GM12892 (cell line): ENCODE results near the gene LRRC27.

Experiments used
- DNase-seq: peaks from one replicate; pipeline ENCODE4 v3.0.0; 2011; ENCODE audit not compliant: insufficient read length
- FAIRE-seq: peaks from 2 replicates; lab custom pipeline; 2011; peaks lifted over from hg19 to GRCh38; lab: Jason Lieb, UNC
- POLR2A ChIP-seq: IDR thresholded peaks from 2 replicates; pipeline ENCODE4 v1.6.1; 2011; ENCODE audit warnings: low read depth, low read length, control low read depth
- POLR2AphosphoS5 ChIP-seq: IDR thresholded peaks from 2 replicates; pipeline ENCODE4 v1.6.1; 2011; ENCODE audit warnings: low read depth, low read length, control low read depth
- TAF1 ChIP-seq: IDR thresholded peaks from 2 replicates; pipeline ENCODE4 v1.6.1; 2011; ENCODE audit warnings: low read depth, mild to moderate bottlenecking, control low read depth, low read length, borderline replicate concordance

Gene LRRC27

GRCh38 chr10:132361581-132362101 lies 29.6 kb downstream of the LRRC27 start:
- no peak for DNase-seq
- no peak for FAIRE-seq
- TF ChIP-seq TAF1 (no peak), POLR2A (no peak), POLR2AphosphoS5 (no peak)

DNA sequence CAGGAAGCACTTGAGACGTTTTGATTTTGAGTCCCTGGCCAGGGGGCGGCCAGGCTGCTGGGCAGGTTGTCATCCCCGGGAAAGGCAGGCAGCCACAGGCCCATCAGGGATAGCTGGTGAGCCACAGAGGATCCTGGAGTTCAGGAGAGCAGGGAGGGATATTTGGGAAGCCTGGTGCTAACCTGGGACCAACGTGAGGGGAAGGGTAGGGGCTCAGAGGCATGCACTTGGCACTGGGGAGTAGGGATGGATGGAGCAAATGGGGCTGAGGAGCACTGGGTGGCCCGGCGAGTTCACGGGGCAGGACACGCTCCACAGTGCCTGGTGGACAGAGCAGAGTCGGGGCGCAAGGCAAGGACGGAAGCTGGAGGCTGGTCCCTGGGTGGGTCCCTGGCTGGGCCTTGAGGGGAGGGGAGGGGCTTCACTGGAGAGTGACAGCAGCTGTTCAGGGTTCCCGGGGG lies 30.2 kb downstream of the LRRC27 start:
- FAIRE-seq (no peak), DNase-seq (no peak)
- no peak for TF ChIP-seq POLR2A
- TF ChIP-seq TAF1 = no peak
- TF ChIP-seq POLR2AphosphoS5 = no peak

GRCh38 chr10:132363376-132363775 lies 31.4 kb downstream of the LRRC27 start:
- FAIRE-seq (no peak), DNase-seq (no peak)
- TF ChIP-seq TAF1 (no peak), POLR2AphosphoS5 (no peak), POLR2A (no peak)

DNA sequence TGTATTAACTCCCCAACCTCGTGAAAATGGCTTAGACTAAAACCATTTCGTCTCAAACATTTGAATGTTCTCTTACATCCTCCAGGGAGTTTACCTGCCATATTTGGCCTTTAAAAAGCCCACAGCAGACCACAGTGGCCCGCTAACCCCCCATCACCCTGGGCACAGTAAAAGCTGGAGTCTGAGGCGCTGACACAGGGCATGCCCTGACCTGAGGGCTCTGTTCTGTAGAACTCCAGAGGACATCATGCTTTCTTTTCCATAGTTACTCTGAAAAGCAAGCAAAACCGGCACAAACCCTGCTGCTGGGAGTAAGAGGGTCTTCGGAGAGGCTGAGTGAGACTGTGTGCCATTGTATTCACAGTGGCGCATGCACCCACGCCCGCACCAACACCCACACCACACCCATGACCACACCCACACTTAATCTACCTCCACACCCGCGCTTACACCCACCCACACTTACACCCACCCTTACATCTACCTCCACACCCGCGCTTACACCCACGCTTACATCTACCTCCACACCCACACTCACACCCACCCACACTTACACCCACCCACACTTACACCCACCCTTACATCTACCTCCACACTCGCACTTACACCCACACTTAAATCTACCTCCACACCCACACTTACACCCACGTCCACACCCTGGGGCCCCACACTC lies 32.1 kb downstream of the LRRC27 start:
- TF ChIP-seq POLR2A = no peak
- no peak for TF ChIP-seq POLR2AphosphoS5
- no peak for TF ChIP-seq TAF1
- FAIRE-seq (peak; percentile 100), DNase-seq (no peak)

GRCh38 chr10:132364594-132364970 lies 32.6 kb downstream of the LRRC27 start:
- DNase-seq = no peak
- FAIRE-seq = no peak
- TF ChIP-seq TAF1 = no peak
- TF ChIP-seq POLR2AphosphoS5 = no peak
- no peak for TF ChIP-seq POLR2A

DNA sequence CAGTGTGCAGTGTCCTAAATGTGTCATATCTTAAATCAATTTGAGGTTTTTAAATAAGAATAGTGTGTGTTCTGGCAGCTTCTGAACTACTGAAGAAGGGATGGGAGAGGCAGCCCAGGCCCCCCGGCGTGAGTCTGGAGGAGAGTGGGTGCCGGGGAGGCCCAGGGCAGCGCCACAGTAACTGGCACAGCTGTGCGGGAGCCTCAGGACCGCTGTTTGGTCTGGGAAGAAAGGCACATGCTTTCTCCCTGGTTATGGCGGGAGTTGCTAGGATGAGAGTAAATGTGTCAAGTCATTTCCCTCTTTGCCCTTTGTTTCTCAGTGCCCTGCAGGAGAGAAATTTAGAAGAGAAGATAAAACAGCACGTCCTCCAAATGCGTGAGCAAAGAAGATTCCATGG lies 33.1 kb downstream of the LRRC27 start:
- DNase-seq = no peak
- TF ChIP-seq POLR2A = no peak
- no peak for TF ChIP-seq TAF1
- no peak for TF ChIP-seq POLR2AphosphoS5
- no peak for FAIRE-seq

DNA sequence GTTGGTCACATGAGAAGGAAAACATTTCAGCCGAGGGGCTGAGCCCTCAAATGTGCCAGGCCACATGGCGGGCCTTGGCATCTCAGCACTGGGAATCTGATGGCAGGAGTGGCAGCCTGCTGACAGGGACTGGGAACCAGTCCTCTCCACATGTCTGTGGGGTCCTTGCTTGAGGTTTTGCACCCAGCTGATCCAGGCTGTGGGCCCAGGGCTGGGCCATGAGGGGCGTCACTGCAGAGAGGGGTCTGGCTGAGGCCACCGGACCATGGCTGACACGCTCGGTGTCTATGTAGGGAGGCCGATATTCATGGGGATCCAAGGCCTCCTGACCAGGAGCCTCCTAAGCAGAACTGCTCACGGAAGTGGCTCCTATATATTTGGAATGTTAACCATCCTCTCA lies 34.0 kb downstream of the LRRC27 start:
- FAIRE-seq = no peak
- TF ChIP-seq POLR2A (no peak), TAF1 (no peak), POLR2AphosphoS5 (no peak)
- no peak for DNase-seq

DNA sequence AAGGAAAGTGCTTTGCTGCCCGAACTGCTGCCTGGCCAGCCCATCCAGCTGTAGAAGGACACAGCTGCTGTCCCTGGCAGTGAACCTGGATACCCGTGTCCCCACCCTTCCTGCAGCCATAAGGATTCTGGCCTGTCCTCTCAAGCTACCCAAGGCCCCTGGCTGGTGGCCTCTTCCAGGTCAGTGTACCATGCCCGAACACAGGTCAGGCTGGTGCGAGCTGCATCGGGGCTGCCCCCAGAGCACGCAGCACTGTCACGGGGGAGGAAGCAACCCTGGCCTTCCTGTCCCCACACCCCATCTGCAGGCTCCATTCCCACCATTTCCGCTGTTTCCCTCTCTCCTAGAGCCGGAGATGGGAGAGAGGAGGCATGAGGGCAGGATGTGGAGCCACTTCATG lies 34.5 kb downstream of the LRRC27 start:
- DNase-seq = no peak
- FAIRE-seq = no peak
- no peak for TF ChIP-seq POLR2AphosphoS5
- TF ChIP-seq POLR2A = no peak
- TF ChIP-seq TAF1 = no peak

DNA sequence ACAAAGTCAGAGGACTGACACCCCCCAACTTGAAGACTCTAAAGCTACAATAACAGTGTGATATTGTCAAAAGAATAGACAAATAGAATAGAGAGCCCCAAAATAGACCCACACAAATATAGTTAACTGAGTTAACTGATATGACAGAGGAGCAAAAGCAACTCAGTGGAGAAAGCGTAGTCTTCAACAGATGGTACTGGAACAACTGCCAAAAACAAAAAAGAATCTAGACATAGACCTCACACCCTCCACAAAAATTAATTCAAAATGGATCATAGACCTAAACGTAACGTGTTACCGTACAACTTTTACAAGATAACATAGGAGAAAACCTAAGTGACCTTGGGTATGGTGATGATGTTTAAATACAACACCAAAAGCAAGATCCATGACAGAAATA lies 36.4 kb downstream of the LRRC27 start:
- FAIRE-seq = no peak
- no peak for TF ChIP-seq POLR2AphosphoS5
- TF ChIP-seq POLR2A = no peak
- TF ChIP-seq TAF1 = no peak
- no peak for DNase-seq

GRCh38 chr10:132368881-132369635 lies 37.1 kb downstream of the LRRC27 start:
- FAIRE-seq (no peak), DNase-seq (no peak)
- no peak for TF ChIP-seq POLR2A
- TF ChIP-seq TAF1 = no peak
- TF ChIP-seq POLR2AphosphoS5 = no peak

- no peak for FAIRE-seq
Observed at GRCh38 chr10:132369636-132370185, 37.7 kb downstream of the LRRC27 start.

DNA sequence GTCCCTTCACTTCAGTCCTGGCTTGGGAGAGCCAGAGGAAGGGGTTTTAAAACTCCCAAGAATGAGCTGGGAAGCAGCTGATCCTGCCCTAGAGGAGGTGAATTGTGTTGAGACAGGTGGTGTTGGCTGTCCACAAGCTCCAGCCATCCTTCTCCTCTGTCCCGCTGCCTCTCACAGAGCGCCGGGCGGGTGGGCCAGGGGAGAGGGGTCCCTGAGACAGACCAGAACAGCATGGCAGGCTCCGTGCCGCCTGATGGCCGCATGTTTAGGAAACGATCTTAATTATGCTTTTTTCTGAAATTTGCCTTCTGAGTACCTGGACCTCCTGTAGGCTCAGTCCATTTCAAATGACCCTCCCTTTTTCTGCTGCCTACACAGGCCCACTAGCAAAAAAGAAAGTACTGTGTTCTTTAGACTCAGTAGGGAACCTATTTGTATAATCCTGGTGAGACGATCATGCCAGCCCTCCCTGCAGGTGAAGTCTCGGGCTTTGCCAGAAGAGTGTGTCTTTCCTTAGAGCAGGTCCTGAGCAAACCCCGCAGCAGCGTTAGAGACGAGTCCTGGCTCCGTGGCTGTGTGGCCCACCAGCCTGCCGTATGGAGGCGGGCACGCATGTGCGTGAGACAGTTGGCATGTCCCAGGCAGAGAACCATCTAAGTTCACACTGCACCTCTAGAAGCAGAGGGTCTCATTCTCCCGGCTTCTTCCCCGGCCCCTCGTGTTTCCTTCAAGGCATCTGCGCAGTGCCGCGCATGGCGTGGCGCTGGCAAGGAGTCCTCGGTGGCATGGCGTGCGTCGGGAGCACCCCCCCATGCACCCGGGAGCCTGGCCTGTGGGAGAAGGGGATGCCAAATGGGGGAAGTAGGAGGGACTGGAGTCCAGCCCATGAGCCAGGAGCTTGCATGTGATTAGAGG lies 38.7 kb downstream of the LRRC27 start:
- DNase-seq (no peak), FAIRE-seq (no peak)
- TF ChIP-seq POLR2AphosphoS5 (no peak), POLR2A (no peak), TAF1 (no peak)

More at GRCh38 chr10:132369636-132370185, 37.7 kb downstream of the LRRC27 start:
- TF ChIP-seq TAF1 (no peak), POLR2A (no peak), POLR2AphosphoS5 (no peak)
- no peak for DNase-seq
